Fibroblast of villous mesenchyme (primary cell): ENCODE measurements around the gene FFAR2. TPM values are rescaled to one million over a fixed set of nuclear protein-coding genes. Genes with fewer than 3 reads are reported as not detected.

Experiments
- DNase-seq: peaks from one replicate; pipeline ENCODE4 v3.0.0-alpha.2; 2010; ENCODE audit warnings: low read depth
- H3K4me3 ChIP-seq: 2 replicates; pipeline ENCODE4 v1.5.1; 2011; ENCODE audit warnings: low read depth, mild to moderate bottlenecking, low read length
- total RNA-seq: library from RNA; depleted of rRNA; stranded (reverse); fragments of >200 nt; gene quantifications from 2 replicates; pipeline ENCODE4 v1.2.3, GENCODE V29; 2012
- TF ChIP-seq, protein P1 (sequence below): IDR thresholded peaks from 2 replicates; pipeline ENCODE4 v1.5.1; 2012; ENCODE audit warnings: low read depth, mild to moderate bottlenecking, low read length; ENCODE audit not compliant: insufficient read depth

FFAR2 gene
- total RNA-seq, 1 donor: not detected

DNA sequence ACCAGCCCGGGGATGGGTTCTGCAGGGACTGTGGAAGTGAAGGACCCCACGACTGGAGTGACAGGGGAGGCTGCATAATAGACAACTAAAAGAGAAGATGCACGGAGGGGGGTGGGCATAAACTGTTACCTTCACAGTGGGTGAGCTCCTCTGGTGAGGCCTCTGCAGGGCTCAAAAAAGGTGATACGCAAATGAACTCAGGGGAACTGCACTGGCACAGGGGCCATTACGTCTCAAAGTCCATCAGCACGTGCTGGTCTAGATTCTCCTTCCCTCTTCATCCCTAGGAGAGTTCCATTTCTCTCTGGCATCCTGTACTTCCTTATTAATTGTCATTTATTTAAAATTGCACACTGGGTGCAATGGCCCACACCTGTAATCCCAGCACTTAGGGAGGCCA, 8.1 kb upstream of the FFAR2 start:
- DNase-seq: no peak
- TF ChIP-seq, protein P1, sequence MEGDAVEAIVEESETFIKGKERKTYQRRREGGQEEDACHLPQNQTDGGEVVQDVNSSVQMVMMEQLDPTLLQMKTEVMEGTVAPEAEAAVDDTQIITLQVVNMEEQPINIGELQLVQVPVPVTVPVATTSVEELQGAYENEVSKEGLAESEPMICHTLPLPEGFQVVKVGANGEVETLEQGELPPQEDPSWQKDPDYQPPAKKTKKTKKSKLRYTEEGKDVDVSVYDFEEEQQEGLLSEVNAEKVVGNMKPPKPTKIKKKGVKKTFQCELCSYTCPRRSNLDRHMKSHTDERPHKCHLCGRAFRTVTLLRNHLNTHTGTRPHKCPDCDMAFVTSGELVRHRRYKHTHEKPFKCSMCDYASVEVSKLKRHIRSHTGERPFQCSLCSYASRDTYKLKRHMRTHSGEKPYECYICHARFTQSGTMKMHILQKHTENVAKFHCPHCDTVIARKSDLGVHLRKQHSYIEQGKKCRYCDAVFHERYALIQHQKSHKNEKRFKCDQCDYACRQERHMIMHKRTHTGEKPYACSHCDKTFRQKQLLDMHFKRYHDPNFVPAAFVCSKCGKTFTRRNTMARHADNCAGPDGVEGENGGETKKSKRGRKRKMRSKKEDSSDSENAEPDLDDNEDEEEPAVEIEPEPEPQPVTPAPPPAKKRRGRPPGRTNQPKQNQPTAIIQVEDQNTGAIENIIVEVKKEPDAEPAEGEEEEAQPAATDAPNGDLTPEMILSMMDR: no peak
- no peak overlapping the region for H3K4me3 ChIP-seq

DNA sequence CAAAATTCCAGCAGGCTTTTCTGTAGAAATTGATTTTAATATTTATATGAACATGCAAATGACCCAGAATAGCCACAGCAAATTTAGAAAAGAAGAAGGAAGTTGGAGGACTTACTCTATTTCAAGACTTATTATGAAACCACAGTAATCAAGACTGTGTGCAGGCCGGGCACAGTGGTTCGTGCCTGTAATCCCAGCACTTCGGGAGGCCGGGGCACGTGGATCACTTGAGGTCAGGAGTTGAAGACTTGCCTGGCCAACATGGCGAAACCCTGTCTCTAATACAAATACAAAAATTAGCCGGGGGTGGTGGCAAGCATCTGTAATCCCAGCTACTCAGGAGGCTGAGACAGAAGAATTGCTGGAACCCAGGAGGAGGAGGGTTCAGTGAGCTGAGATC, 6.0 kb upstream of the FFAR2 start:
- no peak overlapping the region for H3K4me3 ChIP-seq
- no peak for DNase-seq
- TF ChIP-seq, protein P1: no peak

DNA sequence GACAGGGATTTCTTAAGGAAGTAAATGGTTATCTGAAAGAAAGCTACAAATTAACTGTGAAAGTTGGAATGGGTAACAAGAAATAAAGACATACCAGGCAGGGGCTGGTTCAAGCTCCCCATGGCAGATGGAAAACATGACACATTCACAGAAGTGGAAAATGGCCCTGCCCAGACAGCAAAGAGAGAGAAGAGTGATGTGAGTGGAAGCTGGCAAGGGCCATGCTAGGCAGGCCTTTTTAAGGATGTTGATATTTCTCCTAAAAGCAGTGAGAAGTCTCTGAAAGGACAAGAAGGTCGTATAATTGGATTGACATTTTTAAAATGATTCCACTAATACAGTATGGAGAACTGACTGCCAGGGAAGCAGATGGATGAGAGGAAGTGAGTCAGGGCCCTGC, 3.3 kb upstream of the FFAR2 start:
- TF ChIP-seq, protein P1: no peak
- no peak overlapping the region for H3K4me3 ChIP-seq
- no peak for DNase-seq

GRCh38 chr19:35445826-35446593, 2.0 kb upstream of the FFAR2 start:
- H3K4me3 ChIP-seq: no peak overlapping the region
- no peak for DNase-seq
- TF ChIP-seq, protein P1: no peak

DNA sequence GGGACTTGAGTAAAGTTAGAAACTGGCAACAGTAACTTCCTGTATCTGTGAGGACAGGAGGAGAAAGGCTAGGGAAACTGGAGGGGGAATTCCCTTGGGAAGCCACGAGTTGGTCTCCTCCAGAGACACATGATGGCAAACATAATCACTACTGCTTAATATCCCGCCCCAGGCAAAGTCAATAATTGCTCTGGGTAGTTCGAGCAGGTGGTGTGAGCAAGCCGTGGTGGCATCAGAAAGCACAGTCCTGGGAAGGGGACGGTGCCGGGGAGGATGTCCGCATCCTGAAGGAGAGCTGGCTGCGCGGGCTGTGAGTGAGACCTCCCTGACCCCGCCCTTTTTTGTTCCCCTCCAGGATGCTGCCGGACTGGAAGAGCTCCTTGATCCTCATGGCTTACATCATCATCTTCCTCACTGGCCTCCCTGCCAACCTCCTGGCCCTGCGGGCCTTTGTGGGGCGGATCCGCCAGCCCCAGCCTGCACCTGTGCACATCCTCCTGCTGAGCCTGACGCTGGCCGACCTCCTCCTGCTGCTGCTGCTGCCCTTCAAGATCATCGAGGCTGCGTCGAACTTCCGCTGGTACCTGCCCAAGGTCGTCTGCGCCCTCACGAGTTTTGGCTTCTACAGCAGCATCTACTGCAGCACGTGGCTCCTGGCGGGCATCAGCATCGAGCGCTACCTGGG, 1.4 kb downstream of the FFAR2 start:
- DNase-seq: no peak
- no peak overlapping the region for H3K4me3 ChIP-seq
- TF ChIP-seq, protein P1: no peak

DNA sequence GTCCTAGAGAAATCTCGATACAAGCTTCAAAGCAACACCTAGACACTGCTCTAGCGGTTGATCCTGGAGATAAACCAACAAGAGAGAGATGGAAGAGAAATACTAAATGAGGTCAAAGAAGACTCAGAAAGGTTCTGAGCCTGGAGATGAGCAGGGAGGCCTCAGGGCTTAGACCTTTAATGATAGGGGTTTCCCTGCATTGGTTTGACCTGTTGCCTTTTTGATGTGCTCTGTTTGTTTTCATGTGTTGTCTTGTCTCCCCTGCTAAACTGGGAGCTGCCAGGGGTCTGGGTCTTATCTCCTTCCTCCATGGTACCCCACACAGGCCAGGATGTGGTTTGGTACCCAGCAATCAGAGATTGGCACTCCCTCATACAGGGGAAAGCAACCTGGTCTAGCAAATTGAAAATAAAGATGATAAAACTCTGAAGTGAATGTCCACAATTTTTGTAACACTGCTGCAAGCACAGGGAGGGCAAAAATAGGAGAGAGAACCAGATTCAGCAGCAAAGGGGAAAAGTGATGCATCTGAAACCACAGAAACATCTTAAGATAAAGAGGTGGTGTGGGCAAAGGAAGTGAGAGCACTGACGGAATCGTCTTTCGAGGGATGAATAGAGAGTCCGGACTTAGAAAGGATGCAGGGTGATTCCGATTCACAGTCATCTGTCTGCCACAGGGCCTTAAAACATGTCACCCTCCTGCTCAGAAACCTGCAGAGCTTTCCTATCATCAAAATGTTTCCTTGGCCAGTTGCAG, 3.5 kb downstream of the FFAR2 start:
- H3K4me3 ChIP-seq: no peak overlapping the region
- DNase-seq: no peak
- TF ChIP-seq, protein P1: no peak
